Dedifferentiated amniotic fluid mesenchymal stem cell (primary cell): ENCODE measurements around the gene KRTAP10-8.
"Not testable (repeated sequence)": the region's sequence is repeated elsewhere in the genome, so short reads cannot be mapped to it uniquely, and the experiment has no call there.

Experiments
- DNase-seq: peaks from one replicate; pipeline ENCODE4 v3.0.0-alpha.2; 2016; ENCODE audit errors: extremely low spot score

Gene KRTAP10-8

DNA sequence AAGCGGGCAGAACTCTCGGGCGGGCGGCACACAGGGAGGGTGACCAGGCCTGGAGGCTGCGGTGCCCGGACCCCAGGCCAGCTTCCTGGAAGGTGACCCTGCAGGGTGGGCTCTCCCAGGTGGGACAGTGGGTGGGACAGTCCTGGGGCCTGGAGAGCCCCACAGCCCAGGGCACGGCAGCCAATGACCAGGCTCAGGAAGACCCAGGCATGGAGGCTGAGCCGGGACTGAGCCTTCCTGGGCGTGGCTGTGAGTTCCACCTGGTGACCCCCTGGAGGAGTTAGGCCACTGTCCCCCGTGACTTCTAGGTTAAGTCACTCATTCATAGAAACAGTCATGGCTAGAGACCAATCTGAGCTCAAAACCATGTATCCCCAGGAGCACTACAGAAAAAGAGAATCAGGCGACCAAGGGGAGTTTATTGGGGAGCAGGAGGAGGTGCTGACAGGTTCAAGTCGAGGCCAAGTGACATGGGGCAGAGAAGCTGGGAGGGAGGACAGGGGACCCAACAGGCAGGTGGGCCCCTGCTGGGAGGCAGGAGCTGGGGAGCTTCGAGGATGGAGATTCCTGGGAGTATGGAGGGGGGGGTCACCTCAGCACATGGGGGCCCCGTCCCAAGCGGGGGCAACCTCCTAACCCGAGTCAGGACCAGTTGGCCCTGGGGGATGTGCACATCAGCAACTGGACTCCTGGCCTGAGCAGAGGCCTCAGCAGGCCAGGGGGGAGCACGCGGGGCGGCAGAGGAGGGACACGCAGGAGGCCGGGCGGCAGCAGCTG lies 32.6 kb upstream of the KRTAP10-8 start:
- DNase-seq = no peak

- DNase-seq = no peak
Observed at GRCh38 chr21:44579833-44580144, 32.1 kb upstream of the KRTAP10-8 start.

DNA sequence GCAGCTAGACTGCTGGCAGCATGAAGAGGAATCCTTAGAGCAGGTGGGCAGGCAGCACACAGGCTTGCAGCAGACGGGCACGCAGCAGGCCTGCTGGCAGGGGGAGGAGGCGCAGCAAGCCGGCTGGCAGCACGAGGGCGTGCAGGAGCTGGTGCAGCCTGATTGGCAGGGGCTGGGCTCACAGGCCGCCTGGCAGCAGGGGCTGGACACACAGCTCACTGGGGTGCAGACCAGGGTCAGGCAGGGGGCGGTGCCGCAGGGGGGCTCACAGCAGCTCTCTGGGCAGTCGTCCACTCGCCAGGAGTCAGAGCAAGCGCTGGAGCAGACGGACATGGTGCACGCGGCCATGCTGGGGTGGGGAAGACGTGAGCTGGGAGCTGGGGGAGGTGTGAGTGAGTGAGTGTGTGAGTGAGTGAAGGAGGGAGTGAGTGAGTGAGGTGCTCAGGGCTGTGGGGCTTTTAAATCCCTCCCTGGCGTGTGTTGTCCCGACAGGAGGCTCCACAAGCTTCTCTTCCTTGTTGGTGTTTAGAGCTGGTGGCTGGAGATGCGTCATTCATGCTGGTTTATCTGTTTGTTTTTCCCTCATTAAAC lies 31.6 kb upstream of the KRTAP10-8 start, which contains the start of gene KRTAP10-5:
KRTAP10-5 (minus strand) TSS at position 374 of the 591 bp plus-strand sequence; CDS start at position 348, 26 bp downstream.
- DNase-seq = not testable (repeated sequence)

DNA sequence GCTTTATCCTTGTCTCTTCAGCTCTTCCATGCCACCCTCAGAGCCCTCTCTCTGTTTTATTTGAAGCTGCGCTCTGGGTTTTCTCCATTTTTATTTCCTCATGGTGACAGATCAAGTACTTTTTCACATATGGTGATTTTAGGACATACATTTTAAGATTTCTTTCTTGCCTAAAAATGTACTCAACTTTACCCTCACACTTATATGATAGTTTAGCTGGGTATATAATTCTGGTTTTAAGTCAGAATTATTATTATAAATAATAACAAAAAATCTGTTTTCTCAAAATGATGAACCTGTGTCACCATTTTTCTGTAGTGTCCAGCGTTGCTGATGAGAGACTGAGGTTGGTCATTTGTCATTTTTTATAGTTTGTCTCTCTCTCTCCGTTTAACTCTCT lies 30.7 kb upstream of the KRTAP10-8 start:
- no peak for DNase-seq

DNA sequence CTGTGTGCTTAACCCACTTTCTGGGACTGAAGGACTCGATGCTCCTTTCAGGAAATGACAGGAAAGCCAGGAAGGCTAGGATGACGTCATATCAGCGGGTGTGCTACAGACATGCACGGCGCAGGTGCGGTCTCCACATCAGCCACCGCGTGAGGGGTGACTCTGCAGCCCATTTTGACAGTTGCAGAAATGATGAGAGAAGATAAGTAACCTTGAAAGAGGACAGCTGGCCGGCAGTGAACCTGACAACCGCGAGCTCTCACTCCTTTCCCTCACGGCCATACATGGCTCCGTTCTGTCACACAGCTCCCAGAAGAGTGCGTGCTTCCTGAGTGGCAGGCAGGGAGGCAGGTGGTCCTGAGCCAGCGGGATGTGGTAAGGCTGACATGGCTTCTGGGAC lies 29.8 kb upstream of the KRTAP10-8 start:
- no peak for DNase-seq

DNA sequence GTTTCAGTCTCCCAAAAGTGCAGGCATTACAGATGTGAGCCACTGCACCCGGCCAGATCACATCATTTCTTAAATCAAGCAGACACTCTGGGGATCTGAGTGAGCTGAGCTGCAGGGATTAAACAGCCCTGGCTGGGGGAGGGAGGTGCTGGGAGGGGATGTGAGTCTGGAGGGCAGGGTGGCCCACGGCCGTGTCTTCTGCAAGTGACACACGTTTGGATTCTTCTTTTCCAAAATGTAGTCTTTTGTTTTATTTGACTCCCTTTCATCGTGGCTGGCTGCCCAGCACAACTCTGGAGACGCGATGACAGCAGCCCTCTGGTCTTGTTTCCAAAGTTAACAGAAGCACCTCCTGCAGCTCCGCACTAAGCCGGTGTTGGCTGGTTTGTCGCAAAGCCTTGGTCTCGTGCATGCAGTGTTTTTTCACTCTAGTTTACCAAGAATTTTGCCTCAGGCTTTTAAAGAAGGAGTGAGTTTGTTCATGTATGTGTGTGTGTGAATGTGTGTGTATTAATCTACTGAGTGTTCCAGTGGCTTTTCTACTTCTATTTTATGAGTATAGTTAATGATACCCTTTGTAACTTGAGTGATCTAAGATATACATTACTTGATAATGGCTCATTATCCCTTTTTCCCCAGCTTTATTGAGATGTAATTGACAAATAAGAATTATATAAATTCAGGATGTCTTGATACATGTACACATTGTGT lies 28.6 kb upstream of the KRTAP10-8 start:
- no peak for DNase-seq

- no peak for DNase-seq
Observed at GRCh38 chr21:44583800-44584147, 28.1 kb upstream of the KRTAP10-8 start.

- no peak for DNase-seq
Observed at GRCh38 chr21:44585892-44586291, 26.0 kb upstream of the KRTAP10-8 start.

DNA sequence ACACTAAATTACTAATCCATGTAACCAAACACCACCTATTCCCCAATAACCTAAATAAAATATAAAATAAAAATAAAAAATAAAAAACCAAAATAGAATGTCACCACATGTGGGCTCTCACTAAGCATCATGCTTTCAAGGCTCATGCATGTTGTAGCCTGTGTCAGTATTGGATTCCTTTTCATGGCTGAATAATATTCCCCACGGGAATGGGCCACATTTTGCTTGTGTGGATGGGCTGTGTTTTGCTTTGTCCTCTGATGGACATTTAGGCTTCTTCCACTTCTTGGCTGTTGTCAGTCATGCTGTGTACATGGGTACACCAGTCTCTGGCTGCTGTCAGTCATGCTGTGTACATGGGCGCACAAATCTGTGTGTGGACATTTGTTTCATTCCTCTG lies 22.8 kb upstream of the KRTAP10-8 start:
- DNase-seq = no peak

DNA sequence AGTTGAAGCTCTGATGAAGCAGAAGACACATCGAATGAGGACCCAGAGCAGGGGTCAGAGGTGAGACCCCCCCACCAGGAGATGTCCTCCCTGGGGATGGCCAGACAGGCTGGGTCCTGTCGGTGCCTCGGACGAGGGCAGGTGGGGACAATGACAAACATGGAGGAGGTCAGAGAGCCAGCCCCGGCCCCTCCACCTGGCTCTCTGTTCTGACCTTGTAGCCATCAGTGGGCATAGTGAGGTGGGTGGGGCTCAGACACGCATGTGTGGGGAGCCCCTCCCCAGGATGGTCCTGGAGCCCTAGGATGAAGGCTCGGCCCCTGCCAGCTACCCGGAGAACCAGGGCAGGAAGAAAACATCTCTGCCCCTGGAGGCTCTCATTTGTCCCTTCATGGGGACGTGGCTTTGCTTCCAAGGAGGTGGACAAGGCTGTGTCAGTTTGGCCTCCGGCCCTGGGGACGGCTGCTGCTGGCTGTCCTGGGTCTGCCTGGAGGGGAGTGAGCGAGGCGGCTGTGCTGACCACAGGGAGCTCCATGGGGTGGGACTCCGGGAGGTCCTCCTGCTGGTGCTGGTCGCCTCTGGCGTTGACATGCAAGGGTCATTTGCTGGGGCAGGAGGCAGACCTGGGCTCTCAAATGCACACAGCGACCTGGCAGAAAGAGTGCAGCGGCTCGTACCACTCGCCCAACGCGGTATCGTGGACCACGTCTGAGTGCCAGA lies 22.1 kb upstream of the KRTAP10-8 start:
- no peak for DNase-seq

- no peak for DNase-seq
Observed at GRCh38 chr21:44590311-44590721, 21.6 kb upstream of the KRTAP10-8 start.

GRCh38 chr21:44590897-44591800 lies 20.7 kb upstream of the KRTAP10-8 start:
- DNase-seq = not testable (repeated sequence)

GRCh38 chr21:44591801-44592130 lies 20.1 kb upstream of the KRTAP10-8 start:
- DNase-seq = not testable (repeated sequence)

GRCh38 chr21:44592446-44593311 lies 19.2 kb upstream of the KRTAP10-8 start, which contains the start of gene KRTAP10-6:
Gene KRTAP10-6, minus strand, starts transcription at chr21:44592505. Its CDS starts 21 bp downstream, at chr21:44592484.
- DNase-seq = no peak

- DNase-seq = no peak
Observed at GRCh38 chr21:44593598-44594405, 18.1 kb upstream of the KRTAP10-8 start.

DNA sequence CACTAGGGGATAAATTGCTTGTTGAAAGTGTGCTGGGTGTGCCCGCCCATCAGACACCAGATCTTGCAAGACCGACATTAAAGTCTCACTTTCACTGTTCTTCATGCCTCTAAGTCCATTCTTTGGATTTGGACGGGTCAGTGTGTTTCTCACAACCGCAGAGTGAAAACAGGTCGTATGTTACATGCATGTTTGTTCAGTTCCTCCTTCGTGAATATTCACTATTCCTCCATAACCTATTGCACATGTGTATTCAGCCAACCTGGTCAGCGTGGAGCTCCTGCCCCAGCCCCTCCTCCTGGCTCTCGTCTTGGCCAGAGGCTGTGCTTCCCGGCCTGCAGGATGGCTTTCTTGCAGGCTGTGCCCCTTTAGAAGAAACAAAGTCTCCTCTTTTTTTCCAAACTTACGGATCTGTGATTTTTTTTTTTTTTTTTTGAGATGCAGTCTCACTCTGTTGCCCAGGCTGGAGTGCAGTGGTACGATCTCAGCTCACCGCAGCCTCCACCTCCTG lies 17.4 kb upstream of the KRTAP10-8 start:
- DNase-seq = no peak

- DNase-seq = no peak
Observed at GRCh38 chr21:44595524-44595923, 16.4 kb upstream of the KRTAP10-8 start.

DNA sequence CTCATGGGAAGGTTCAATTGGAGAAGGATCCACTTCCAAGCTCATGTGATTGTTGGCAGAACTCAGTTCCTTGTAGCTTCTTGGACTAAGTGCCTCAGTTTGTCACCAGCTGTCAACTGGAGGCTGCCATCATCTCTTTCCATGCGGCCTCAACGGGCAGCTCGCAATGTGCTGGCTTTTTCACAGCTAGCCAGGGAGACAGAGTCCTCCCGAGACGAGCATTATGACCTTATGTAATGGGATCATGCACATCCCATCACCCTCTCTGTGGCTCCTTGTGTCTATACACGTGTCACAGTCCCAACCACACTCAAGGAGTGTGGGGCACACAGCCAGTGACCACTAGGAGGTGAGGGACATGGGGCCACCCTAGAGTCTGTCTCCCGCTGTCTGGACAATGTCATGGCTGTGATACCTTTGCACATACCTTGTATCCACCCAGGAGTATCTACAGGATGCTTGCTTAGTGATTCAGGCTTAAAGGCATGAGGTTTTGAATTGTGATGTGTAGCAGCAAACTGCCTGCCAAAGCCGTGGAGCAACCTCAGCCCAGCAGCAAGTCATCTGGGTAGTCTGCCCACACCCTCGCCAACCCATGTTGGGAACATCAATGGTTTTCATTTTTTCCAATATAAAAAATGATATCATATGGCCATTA lies 15.7 kb upstream of the KRTAP10-8 start:
- DNase-seq = no peak

- no peak for DNase-seq
Observed at GRCh38 chr21:44598061-44598460, 13.8 kb upstream of the KRTAP10-8 start.
